Eye (tissue), 1 donor: Measurements from ENCODE around the gene UBE2QL1.

Source experiments
- DNase-seq: peaks from one replicate; pipeline ENCODE4 v3.0.0-alpha.2; 2015

Gene UBE2QL1

GRCh38 chr5:6480133-6481051 lies 31.7 kb downstream of the UBE2QL1 start:
- no peak for DNase-seq

- no peak for DNase-seq
Observed at GRCh38 chr5:6482735-6483134, 34.1 kb downstream of the UBE2QL1 start.

- no peak for DNase-seq
Observed at GRCh38 chr5:6483880-6484382, 35.3 kb downstream of the UBE2QL1 start.

- DNase-seq, result no peak
Observed at GRCh38 chr5:6484446-6484845, 35.8 kb downstream of the UBE2QL1 start.

- DNase-seq, result no peak
Observed at GRCh38 chr5:6484899-6485298, 36.2 kb downstream of the UBE2QL1 start.

GRCh38 chr5:6485441-6485840 lies 36.8 kb downstream of the UBE2QL1 start:
- DNase-seq, result no peak

GRCh38 chr5:6486074-6486473 lies 37.4 kb downstream of the UBE2QL1 start:
- DNase-seq, result no peak

- DNase-seq, result no peak
Observed at GRCh38 chr5:6487081-6487480, 38.4 kb downstream of the UBE2QL1 start.

GRCh38 chr5:6488021-6488420 lies 39.4 kb downstream of the UBE2QL1 start:
- DNase-seq, result no peak

- no peak for DNase-seq
Observed at GRCh38 chr5:6489643-6490185, 41.1 kb downstream of the UBE2QL1 start.

- no peak for DNase-seq
Observed at GRCh38 chr5:6490246-6490645, 41.6 kb downstream of the UBE2QL1 start.

- no peak for DNase-seq
Observed at GRCh38 chr5:6490693-6491092, 42.0 kb downstream of the UBE2QL1 start.

- DNase-seq, result peak; percentile 57
Observed at GRCh38 chr5:6491196-6491918, 42.7 kb downstream of the UBE2QL1 start.

- DNase-seq, result no peak
Observed at GRCh38 chr5:6491919-6492290, 43.2 kb downstream of the UBE2QL1 start.

- no peak for DNase-seq
Observed at GRCh38 chr5:6492934-6493333, 44.3 kb downstream of the UBE2QL1 start.

- no peak for DNase-seq
Observed at GRCh38 chr5:6493681-6494454, 45.2 kb downstream of the UBE2QL1 start.

GRCh38 chr5:6494939-6495338 lies 46.3 kb downstream of the UBE2QL1 start:
- no peak for DNase-seq

GRCh38 chr5:6495433-6496206 lies 47.0 kb downstream of the UBE2QL1 start:
- DNase-seq, result no peak

- DNase-seq, result no peak
Observed at GRCh38 chr5:6496207-6496584, 47.5 kb downstream of the UBE2QL1 start.

- no peak for DNase-seq
Observed at GRCh38 chr5:6496636-6497035, 48.0 kb downstream of the UBE2QL1 start.

GRCh38 chr5:6497262-6497661 lies 48.6 kb downstream of the UBE2QL1 start:
- DNase-seq, result no peak

GRCh38 chr5:6498968-6499367 lies 50.3 kb downstream of the UBE2QL1 start:
- DNase-seq, result no peak
